Activated CD4-positive, alpha-beta T cell treated with anti-CD3 and anti-CD28 coated beads, Interleukin-2, amount 10 ng/mL, durations not matched to agents 7 days and 5 days (primary cell): Measurements from ENCODE around the gene RAD52. TPM values are rescaled to one million over a fixed set of nuclear protein-coding genes. Genes with fewer than 3 reads are reported as not detected.

ENCODE experiments used
- CTCF ChIA-PET: fragments of 350-600 bp; sonication (Branson Sonifier 250); formaldehyde crosslinking; loops from one replicate; lab custom pipeline; 2021; ENCODE audit warnings: antibody characterized with exemption; lab: Charles Lee
- POLR2A ChIA-PET: fragments of 350-600 bp; sonication (Branson Sonifier 250); formaldehyde crosslinking; loops from one replicate; lab custom pipeline; 2021; ENCODE audit warnings: antibody characterized with exemption; lab: Charles Lee
- DNase-seq: peaks from one replicate; pipeline ENCODE4 v3.0.0-alpha.2; 2020
- H3K27ac Mint-ChIP-seq: one replicate; pipeline ENCODE4 v1.8.0; 2021; ENCODE audit warnings: mild to moderate bottlenecking, moderate library complexity, mixed read lengths
- H3K27me3 Mint-ChIP-seq: one replicate; pipeline ENCODE4 v1.8.0; 2021; ENCODE audit warnings: mixed read lengths
- H3K36me3 Mint-ChIP-seq: one replicate; pipeline ENCODE4 v1.8.0; 2021; ENCODE audit warnings: low read depth, mixed read lengths
- H3K4me1 Mint-ChIP-seq: one replicate; pipeline ENCODE4 v1.8.0; 2021; ENCODE audit warnings: mixed read lengths
- H3K4me3 Mint-ChIP-seq: one replicate; pipeline ENCODE4 v1.8.0; 2021; ENCODE audit warnings: mild to moderate bottlenecking, moderate library complexity, mixed read lengths
- H3K9me3 Mint-ChIP-seq: one replicate; pipeline ENCODE4 v1.8.0; 2021; ENCODE audit warnings: mixed read lengths
- total RNA-seq, 2 experiments: library from RNA; stranded (reverse); gene quantifications; one replicate each; pipeline ENCODE4 v1.2.3, GENCODE V29; 2021

The RAD52 gene
- total RNA-seq, 2 experiments from 2014 or later: 18.5 to 19.4 TPM

- POLR2A ChIA-PET: no interaction called here
- no peaks in the 10 kb centered on the region for H3K27me3 Mint-ChIP-seq
- peaks cover 2% of the 10 kb centered on the region for H3K4me1 Mint-ChIP-seq
- CTCF ChIA-PET: no interaction called here
- H3K27ac Mint-ChIP-seq: no peak overlapping the region
- peaks cover 63% of the 10 kb centered on the region for H3K36me3 Mint-ChIP-seq
- no peak overlapping the region for H3K4me3 Mint-ChIP-seq
- DNase-seq: no peak
- no peaks in the 10 kb centered on the region for H3K9me3 Mint-ChIP-seq
Observed at GRCh38 chr12:880656-881055, 68.8 kb downstream of the RAD52 start.

- peaks cover 4% of the 10 kb centered on the region for H3K4me1 Mint-ChIP-seq
- H3K27ac Mint-ChIP-seq: peak overlapping the region; percentile 6
- no peaks in the 10 kb centered on the region for H3K27me3 Mint-ChIP-seq
- DNase-seq: no peak
- POLR2A ChIA-PET: no interaction called here
- H3K36me3 Mint-ChIP-seq: peaks cover 59% of the 10 kb centered on the region
- CTCF ChIA-PET: interaction anchor here (0.6 kb wide), 1 partner anchor 303 kb away, joined by 3 read pairs; no protein-coding TSS in a partner anchor
- H3K9me3 Mint-ChIP-seq: no peaks in the 10 kb centered on the region
- no peak overlapping the region for H3K4me3 Mint-ChIP-seq
Observed at GRCh38 chr12:879641-880040, 69.9 kb downstream of the RAD52 start.

- H3K9me3 Mint-ChIP-seq: no peaks in the 10 kb centered on the region
- POLR2A ChIA-PET: no interaction called here
- H3K27me3 Mint-ChIP-seq: no peaks in the 10 kb centered on the region
- CTCF ChIA-PET: interaction anchor here (0.6 to 1.0 kb wide), 5 partner anchors 10 to 127 kb away, joined by 3 to 4 read pairs (median 3); no protein-coding TSS in a partner anchor
- no peak overlapping the region for H3K4me3 Mint-ChIP-seq
- DNase-seq: no peak
- peaks cover 29% of the 10 kb centered on the region for H3K36me3 Mint-ChIP-seq
- no peak overlapping the region for H3K27ac Mint-ChIP-seq
- H3K4me1 Mint-ChIP-seq: peaks cover 21% of the 10 kb centered on the region
Observed at GRCh38 chr12:873954-874353, 75.5 kb downstream of the RAD52 start.

- Mint-ChIP-seq H3K27me3 (no peaks in the 10 kb centered on the region), H3K4me3 (no peak overlapping the region), H3K4me1 (peaks cover 27% of the 10 kb centered on the region), H3K9me3 (no peaks in the 10 kb centered on the region), H3K36me3 (peaks cover 34% of the 10 kb centered on the region), H3K27ac (peak overlapping the region; percentile 65)
- ChIA-PET POLR2A (no interaction called here), CTCF (interaction anchor here (0.8 kb wide), 1 partner anchor 296 kb away, joined by 3 read pairs; no protein-coding TSS in a partner anchor)
- peak; percentile 16 for DNase-seq
Observed at GRCh38 chr12:870378-870777, 79.1 kb downstream of the RAD52 start.

GRCh38 chr12:868722-869121 lies 80.8 kb downstream of the RAD52 start:
- H3K4me3 Mint-ChIP-seq: no peak overlapping the region
- H3K9me3 Mint-ChIP-seq: no peaks in the 10 kb centered on the region
- ChIA-PET CTCF (no interaction called here), POLR2A (no interaction called here)
- no peak overlapping the region for H3K27ac Mint-ChIP-seq
- DNase-seq: no peak
- peaks cover 33% of the 10 kb centered on the region for H3K36me3 Mint-ChIP-seq
- H3K27me3 Mint-ChIP-seq: no peaks in the 10 kb centered on the region
- peaks cover 25% of the 10 kb centered on the region for H3K4me1 Mint-ChIP-seq

GRCh38 chr12:867905-868304 lies 81.6 kb downstream of the RAD52 start:
- Mint-ChIP-seq H3K9me3 (no peaks in the 10 kb centered on the region), H3K36me3 (peaks cover 30% of the 10 kb centered on the region), H3K27ac (no peak overlapping the region), H3K4me1 (peaks cover 25% of the 10 kb centered on the region), H3K27me3 (no peaks in the 10 kb centered on the region), H3K4me3 (no peak overlapping the region)
- ChIA-PET POLR2A (no interaction called here), CTCF (no interaction called here)
- no peak for DNase-seq

- ChIA-PET CTCF (no interaction called here), POLR2A (no interaction called here)
- Mint-ChIP-seq H3K36me3 (peaks cover 42% of the 10 kb centered on the region), H3K27me3 (no peaks in the 10 kb centered on the region), H3K4me3 (no peak overlapping the region), H3K4me1 (peaks cover 22% of the 10 kb centered on the region), H3K27ac (no peak overlapping the region), H3K9me3 (no peaks in the 10 kb centered on the region)
- no peak for DNase-seq
Observed at GRCh38 chr12:865614-866013, 83.9 kb downstream of the RAD52 start.

- Mint-ChIP-seq H3K4me3 (no peak overlapping the region), H3K4me1 (peaks cover 7% of the 10 kb centered on the region), H3K27me3 (no peaks in the 10 kb centered on the region), H3K9me3 (no peaks in the 10 kb centered on the region), H3K27ac (no peak overlapping the region), H3K36me3 (peaks cover 47% of the 10 kb centered on the region)
- POLR2A ChIA-PET: no interaction called here
- CTCF ChIA-PET: no interaction called here
- no peak for DNase-seq
Observed at GRCh38 chr12:863285-863684, 86.2 kb downstream of the RAD52 start.

- H3K4me1 Mint-ChIP-seq: peaks cover 7% of the 10 kb centered on the region
- DNase-seq: no peak
- peaks cover 46% of the 10 kb centered on the region for H3K36me3 Mint-ChIP-seq
- ChIA-PET POLR2A (no interaction called here), CTCF (interaction anchor here (1.3 kb wide), 1 partner anchor 256 kb away, joined by 3 read pairs; no protein-coding TSS in a partner anchor)
- no peaks in the 10 kb centered on the region for H3K9me3 Mint-ChIP-seq
- H3K4me3 Mint-ChIP-seq: no peak overlapping the region
- H3K27ac Mint-ChIP-seq: no peak overlapping the region
- H3K27me3 Mint-ChIP-seq: no peaks in the 10 kb centered on the region
Observed at GRCh38 chr12:862303-862911, 87.1 kb downstream of the RAD52 start.

Other genes starting within 250 kb of the RAD52 start
- gene WNK1, start 197.1 kb downstream of the RAD52 start, total RNA-seq: 100 to 1,000 TPM; 162 to 170 TPM
- 10 to 100 TPM; 38.7 to 43.4 TPM for gene ERC1, start 41.5 kb upstream of the RAD52 start, total RNA-seq